ENCODE measurements around the gene FGD6.

The FGD6 gene

GRCh38 chr12:95179011-95179410 is 38.3 kb downstream of the FGD6 start:
- no peaks in the 10 kb centered on the region for H3K9me3 Mint-ChIP-seq
- H3K27ac Mint-ChIP-seq (ENCODE audit: low read depth): no peak overlapping the region
- H3K4me1 Mint-ChIP-seq: no peaks in the 10 kb centered on the region
- no peaks in the 10 kb centered on the region for H3K27me3 Mint-ChIP-seq
- H3K36me3 Mint-ChIP-seq (ENCODE audit: insufficient read depth): no peaks in the 10 kb centered on the region
- H3K4me3 Mint-ChIP-seq: no peak overlapping the region
- no peak for ATAC-seq (replicated peaks; ENCODE audit: extremely low read depth, poor library complexity, severe bottlenecking)
- DNase-seq (ENCODE audit: low spot score in 2 of 2): no peak

DNA sequence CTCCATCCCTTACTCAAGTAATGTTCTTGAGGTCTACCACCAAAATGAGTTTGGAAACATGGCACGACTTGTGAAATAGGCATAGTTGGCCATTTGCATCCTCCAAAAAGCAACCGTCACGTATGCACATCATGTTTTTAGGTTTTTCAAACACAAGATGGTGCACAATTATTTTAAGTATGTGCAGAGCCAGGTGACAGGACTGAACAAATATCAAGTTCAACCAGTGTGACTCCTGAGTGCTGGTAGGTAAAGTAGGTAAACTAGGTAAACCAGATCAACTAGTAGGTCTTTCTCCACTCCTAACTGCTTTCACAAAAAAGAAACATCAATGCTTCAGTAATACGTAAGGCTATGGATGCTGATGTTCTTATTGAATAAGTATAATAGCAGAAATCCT is 39.1 kb downstream of the FGD6 start:
- no peaks in the 10 kb centered on the region for H3K9me3 Mint-ChIP-seq
- no peaks in the 10 kb centered on the region for H3K27me3 Mint-ChIP-seq
- no peaks in the 10 kb centered on the region for H3K36me3 Mint-ChIP-seq (ENCODE audit: insufficient read depth)
- H3K27ac Mint-ChIP-seq (ENCODE audit: low read depth): no peak overlapping the region
- no peak overlapping the region for H3K4me3 Mint-ChIP-seq
- DNase-seq (ENCODE audit: low spot score in 2 of 2): no peak
- ATAC-seq (replicated peaks; ENCODE audit: extremely low read depth, poor library complexity, severe bottlenecking): no peak
- no peaks in the 10 kb centered on the region for H3K4me1 Mint-ChIP-seq

DNA sequence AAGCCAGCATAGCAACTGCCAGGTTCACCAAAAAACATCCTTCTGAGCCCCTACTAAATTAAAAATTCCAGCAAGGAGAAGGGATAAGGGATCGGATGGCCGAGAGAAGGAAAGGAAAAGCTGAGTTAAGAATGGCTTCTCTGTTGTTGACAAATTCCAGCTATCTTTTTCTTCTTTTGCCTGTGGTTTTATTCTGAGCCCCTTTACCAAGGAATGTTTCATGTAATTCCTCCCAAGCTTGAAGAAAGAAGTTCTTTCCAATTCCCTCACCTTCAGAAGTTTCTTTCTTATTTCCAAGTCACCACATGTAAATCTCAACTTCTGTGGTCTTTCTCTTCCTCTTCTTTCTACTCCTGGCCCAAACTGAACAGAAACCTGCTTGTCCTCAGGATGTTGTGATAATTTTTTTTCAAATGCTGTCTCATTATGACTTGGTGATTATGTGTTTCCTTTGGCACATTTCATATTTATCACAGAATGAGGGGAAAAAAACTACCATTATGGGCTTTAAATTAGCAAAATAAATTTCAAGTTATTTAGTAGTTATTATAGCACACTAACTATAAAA is 40.0 kb downstream of the FGD6 start:
- no peak overlapping the region for H3K27ac Mint-ChIP-seq (ENCODE audit: low read depth)
- H3K9me3 Mint-ChIP-seq: no peaks in the 10 kb centered on the region
- DNase-seq (ENCODE audit: low spot score in 2 of 2) (no peak), ATAC-seq (replicated peaks; ENCODE audit: extremely low read depth, poor library complexity, severe bottlenecking) (no peak)
- no peaks in the 10 kb centered on the region for H3K36me3 Mint-ChIP-seq (ENCODE audit: insufficient read depth)
- H3K4me3 Mint-ChIP-seq: no peak overlapping the region
- H3K4me1 Mint-ChIP-seq: no peaks in the 10 kb centered on the region
- H3K27me3 Mint-ChIP-seq: no peaks in the 10 kb centered on the region

GRCh38 chr12:95173392-95174251 is 43.6 kb downstream of the FGD6 start:
- ATAC-seq (replicated peaks; ENCODE audit: extremely low read depth, poor library complexity, severe bottlenecking) (no peak), DNase-seq (ENCODE audit: low spot score in 2 of 2) (no peak)
- H3K4me1 Mint-ChIP-seq: no peaks in the 10 kb centered on the region
- H3K27me3 Mint-ChIP-seq: no peaks in the 10 kb centered on the region
- H3K36me3 Mint-ChIP-seq (ENCODE audit: insufficient read depth): no peaks in the 10 kb centered on the region
- H3K9me3 Mint-ChIP-seq: no peaks in the 10 kb centered on the region
- no peak overlapping the region for H3K4me3 Mint-ChIP-seq
- no peak overlapping the region for H3K27ac Mint-ChIP-seq (ENCODE audit: low read depth)

DNA sequence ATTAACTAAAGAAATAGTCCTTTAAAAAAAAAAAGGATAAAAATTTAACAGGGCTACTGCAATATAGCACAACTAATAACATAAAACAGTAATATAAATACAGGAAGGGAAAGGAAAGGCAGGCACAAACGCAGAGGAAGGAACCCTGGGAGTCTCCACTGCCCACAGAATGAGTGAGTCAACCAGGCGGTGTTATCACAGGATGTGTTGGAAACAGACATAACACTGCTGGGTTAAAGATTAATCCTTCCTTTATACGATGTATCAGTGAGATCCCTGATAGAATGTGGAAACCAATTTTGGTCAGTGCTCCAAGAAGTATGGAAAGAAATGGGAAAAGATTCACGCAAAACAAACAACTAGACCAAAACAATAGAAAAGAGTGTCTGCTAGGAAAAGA is 47.9 kb downstream of the FGD6 start:
- Mint-ChIP-seq H3K27ac (ENCODE audit: low read depth) (no peak overlapping the region), H3K27me3 (no peaks in the 10 kb centered on the region), H3K4me1 (no peaks in the 10 kb centered on the region), H3K4me3 (no peak overlapping the region), H3K36me3 (ENCODE audit: insufficient read depth) (no peaks in the 10 kb centered on the region), H3K9me3 (no peaks in the 10 kb centered on the region)
- DNase-seq (ENCODE audit: low spot score in 2 of 2) (no peak), ATAC-seq (replicated peaks; ENCODE audit: extremely low read depth, poor library complexity, severe bottlenecking) (no peak)

DNA sequence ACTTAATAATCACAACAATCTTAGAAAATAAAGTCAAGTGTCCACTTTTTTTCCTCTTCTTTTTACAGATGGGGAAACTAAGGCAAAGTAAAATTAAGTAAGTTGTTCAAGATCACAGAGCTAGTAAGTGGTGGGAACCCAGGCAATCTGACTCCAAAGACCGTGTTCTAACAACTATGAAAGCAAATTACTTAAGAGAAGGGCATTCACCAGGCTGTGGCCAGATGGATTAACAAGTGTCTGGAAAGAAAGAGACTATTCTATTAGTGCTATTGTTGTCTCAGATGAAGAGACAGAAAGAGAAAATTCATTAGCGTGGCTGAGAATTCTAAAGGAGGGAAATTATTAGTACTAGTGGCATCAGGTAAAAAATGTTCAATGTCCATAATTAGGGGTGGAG is 48.5 kb downstream of the FGD6 start:
- Mint-ChIP-seq H3K9me3 (no peaks in the 10 kb centered on the region), H3K4me3 (no peak overlapping the region), H3K4me1 (no peaks in the 10 kb centered on the region), H3K27ac (ENCODE audit: low read depth) (no peak overlapping the region), H3K27me3 (no peaks in the 10 kb centered on the region), H3K36me3 (ENCODE audit: insufficient read depth) (no peaks in the 10 kb centered on the region)
- no peak for ATAC-seq (replicated peaks; ENCODE audit: extremely low read depth, poor library complexity, severe bottlenecking)
- no peak for DNase-seq (ENCODE audit: low spot score in 2 of 2)

DNA sequence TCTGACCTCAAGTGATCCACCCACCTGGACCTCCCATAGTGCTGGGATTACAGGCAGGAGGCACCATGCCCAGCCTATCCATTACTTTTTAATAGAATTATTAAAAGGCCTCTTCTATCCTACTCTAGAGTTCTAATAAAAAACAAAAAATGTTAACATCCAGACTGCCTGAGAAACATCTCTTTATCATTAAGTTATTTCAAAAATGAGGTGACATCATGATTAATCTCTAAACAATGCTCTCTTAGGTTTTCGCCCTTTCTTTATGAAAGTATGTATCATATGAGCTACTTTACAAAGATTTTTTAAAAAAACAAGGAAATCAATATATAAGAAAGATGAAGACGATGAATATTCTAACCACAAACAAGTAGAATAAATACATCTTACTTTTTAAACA is 52.6 kb downstream of the FGD6 start:
- Mint-ChIP-seq H3K27ac (ENCODE audit: low read depth) (no peak overlapping the region), H3K9me3 (no peaks in the 10 kb centered on the region)
- no peak for ATAC-seq (replicated peaks; ENCODE audit: extremely low read depth, poor library complexity, severe bottlenecking)

GRCh38 chr12:95158919-95159318 is 58.3 kb downstream of the FGD6 start:
- Mint-ChIP-seq H3K4me1 (no peaks in the 10 kb centered on the region), H3K4me3 (no peak overlapping the region), H3K27me3 (peaks cover 13% of the 10 kb centered on the region), H3K27ac (ENCODE audit: low read depth) (no peak overlapping the region), H3K36me3 (ENCODE audit: insufficient read depth) (peaks cover 1% of the 10 kb centered on the region), H3K9me3 (no peaks in the 10 kb centered on the region)
- ATAC-seq (replicated peaks; ENCODE audit: extremely low read depth, poor library complexity, severe bottlenecking) (no peak), DNase-seq (ENCODE audit: low spot score in 2 of 2) (no peak)

More for the DNA sequence above, 52.6 kb downstream of the FGD6 start:
- H3K4me1 Mint-ChIP-seq: no peaks in the 10 kb centered on the region
- no peak for DNase-seq (ENCODE audit: low spot score in 2 of 2)
- H3K27me3 Mint-ChIP-seq: no peaks in the 10 kb centered on the region
- no peak overlapping the region for H3K4me3 Mint-ChIP-seq
- H3K36me3 Mint-ChIP-seq (ENCODE audit: insufficient read depth): peaks cover 1% of the 10 kb centered on the region

DNA sequence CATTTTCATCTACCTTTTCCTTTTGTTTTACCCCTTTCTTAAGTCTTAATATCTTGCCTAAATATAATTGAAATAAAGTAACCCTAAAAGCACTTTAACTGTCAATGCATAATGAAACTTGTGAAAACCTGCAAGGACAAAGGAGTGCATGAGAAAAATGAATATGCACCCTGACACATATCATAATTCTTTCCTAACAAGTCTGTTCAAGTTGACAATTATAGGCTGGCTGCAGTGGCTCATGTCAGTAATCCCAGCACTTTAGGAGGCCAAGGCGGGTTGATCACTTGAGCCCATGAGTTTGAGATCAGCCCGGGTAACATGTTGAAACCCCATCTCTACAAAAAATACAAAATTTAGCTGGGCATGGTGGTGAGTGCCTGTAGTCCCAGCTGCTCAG is 65.4 kb downstream of the FGD6 start:
- DNase-seq (ENCODE audit: low spot score in 2 of 2): no peak
- H3K36me3 Mint-ChIP-seq (ENCODE audit: insufficient read depth): no peaks in the 10 kb centered on the region
- ATAC-seq (replicated peaks; ENCODE audit: extremely low read depth, poor library complexity, severe bottlenecking): no peak
- no peaks in the 10 kb centered on the region for H3K4me1 Mint-ChIP-seq
- H3K9me3 Mint-ChIP-seq: no peaks in the 10 kb centered on the region
- no peak overlapping the region for H3K4me3 Mint-ChIP-seq
- H3K27me3 Mint-ChIP-seq: peaks cover 7% of the 10 kb centered on the region
- no peak overlapping the region for H3K27ac Mint-ChIP-seq (ENCODE audit: low read depth)

DNA sequence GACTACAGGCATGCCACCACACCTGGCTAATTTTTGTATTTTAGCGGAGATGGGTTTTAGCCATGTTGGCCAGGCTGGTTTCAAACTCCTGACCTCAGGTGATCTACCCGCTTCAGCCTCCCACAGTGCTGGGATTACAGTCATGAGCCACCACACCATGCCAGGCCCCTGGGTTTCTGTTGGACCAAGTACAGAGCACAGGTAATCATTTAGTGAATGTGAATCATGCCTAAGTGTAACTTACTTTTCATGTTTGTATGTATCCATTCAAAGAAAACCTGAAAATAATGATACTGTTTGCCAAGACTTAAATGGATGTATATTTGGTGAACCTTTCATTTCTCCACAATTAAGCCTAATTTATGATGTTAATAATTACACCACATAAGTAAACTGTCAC is 65.9 kb downstream of the FGD6 start:
- H3K36me3 Mint-ChIP-seq (ENCODE audit: insufficient read depth): no peaks in the 10 kb centered on the region
- no peaks in the 10 kb centered on the region for H3K4me1 Mint-ChIP-seq
- H3K9me3 Mint-ChIP-seq: no peaks in the 10 kb centered on the region
- no peak for DNase-seq (ENCODE audit: low spot score in 2 of 2)
- no peak overlapping the region for H3K27ac Mint-ChIP-seq (ENCODE audit: low read depth)
- H3K4me3 Mint-ChIP-seq: no peak overlapping the region
- no peak for ATAC-seq (replicated peaks; ENCODE audit: extremely low read depth, poor library complexity, severe bottlenecking)
- H3K27me3 Mint-ChIP-seq: peaks cover 3% of the 10 kb centered on the region

DNA sequence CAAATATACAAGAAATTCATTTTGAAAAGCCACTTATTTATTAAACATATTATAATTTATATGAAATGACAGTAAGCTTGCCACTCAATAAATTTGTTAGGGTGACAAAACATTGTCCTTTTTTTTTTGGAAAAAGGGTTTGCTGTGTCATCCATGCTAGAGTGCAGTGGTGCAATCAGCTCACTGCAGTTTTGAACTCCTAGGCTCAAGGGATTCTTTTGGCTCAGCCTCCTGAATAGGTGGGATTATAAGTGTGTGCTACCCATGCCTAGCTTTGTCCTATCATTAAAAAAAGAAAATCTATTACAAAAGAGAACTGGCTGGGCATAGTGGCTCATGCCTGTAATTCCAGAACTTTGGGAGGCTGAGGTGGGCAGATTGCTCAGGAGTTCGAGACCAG is 66.8 kb downstream of the FGD6 start:
- ATAC-seq (replicated peaks; ENCODE audit: extremely low read depth, poor library complexity, severe bottlenecking) (no peak), DNase-seq (ENCODE audit: low spot score in 2 of 2) (no peak)
- Mint-ChIP-seq H3K27ac (ENCODE audit: low read depth) (no peak overlapping the region), H3K4me1 (no peaks in the 10 kb centered on the region), H3K36me3 (ENCODE audit: insufficient read depth) (no peaks in the 10 kb centered on the region), H3K27me3 (no peaks in the 10 kb centered on the region), H3K4me3 (no peak overlapping the region), H3K9me3 (no peaks in the 10 kb centered on the region)

- Mint-ChIP-seq H3K4me1 (no peaks in the 10 kb centered on the region), H3K27me3 (no peaks in the 10 kb centered on the region), H3K9me3 (no peaks in the 10 kb centered on the region), H3K36me3 (ENCODE audit: insufficient read depth) (no peaks in the 10 kb centered on the region), H3K4me3 (no peak overlapping the region), H3K27ac (ENCODE audit: low read depth) (no peak overlapping the region)
- DNase-seq (ENCODE audit: low spot score in 2 of 2): no peak
- no peak for ATAC-seq (replicated peaks; ENCODE audit: extremely low read depth, poor library complexity, severe bottlenecking)
Observed at GRCh38 chr12:95147866-95148265, 69.4 kb downstream of the FGD6 start.

GRCh38 chr12:95146769-95147168 is 70.5 kb downstream of the FGD6 start:
- H3K27ac Mint-ChIP-seq (ENCODE audit: low read depth): no peak overlapping the region
- no peaks in the 10 kb centered on the region for H3K36me3 Mint-ChIP-seq (ENCODE audit: insufficient read depth)
- H3K4me3 Mint-ChIP-seq: no peak overlapping the region
- no peaks in the 10 kb centered on the region for H3K9me3 Mint-ChIP-seq
- DNase-seq (ENCODE audit: low spot score in 2 of 2) (no peak), ATAC-seq (replicated peaks; ENCODE audit: extremely low read depth, poor library complexity, severe bottlenecking) (no peak)
- H3K4me1 Mint-ChIP-seq: no peaks in the 10 kb centered on the region
- no peaks in the 10 kb centered on the region for H3K27me3 Mint-ChIP-seq

All from central memory CD8-positive, alpha-beta T cell (primary cell).